ENCODE results near the gene LRRC75A. TPM values are rescaled to one million over a fixed set of nuclear protein-coding genes. Genes with fewer than 3 reads are reported as not detected.

LRRC75A gene
- total RNA-seq, 1 donor from 2014 or later: 1.8 TPM

- no peak for DNase-seq (ENCODE audit: extremely low spot score, unreplicated experiment)
- Mint-ChIP-seq H3K4me1 (ENCODE audit: unreplicated experiment) (peaks cover 21% of the 10 kb centered on the region), H3K27ac (ENCODE audit: unreplicated experiment) (no peak overlapping the region), H3K4me3 (ENCODE audit: unreplicated experiment) (no peak overlapping the region), H3K27me3 (ENCODE audit: unreplicated experiment) (no peaks in the 10 kb centered on the region), H3K36me3 (ENCODE audit: unreplicated experiment) (no peaks in the 10 kb centered on the region), H3K9me3 (ENCODE audit: unreplicated experiment) (no peaks in the 10 kb centered on the region)
- no peak for TF ChIP-seq CTCF (IDR thresholded peaks at IDR 0.05)
Measured at GRCh38 chr17:16477666-16478065, 14.3 kb downstream of the LRRC75A start.

- H3K4me3 Mint-ChIP-seq (ENCODE audit: unreplicated experiment): no peak overlapping the region
- H3K36me3 Mint-ChIP-seq (ENCODE audit: unreplicated experiment): no peaks in the 10 kb centered on the region
- no peak for DNase-seq (ENCODE audit: extremely low spot score, unreplicated experiment)
- peak overlapping the region; percentile 61 for H3K27ac Mint-ChIP-seq (ENCODE audit: unreplicated experiment)
- no peaks in the 10 kb centered on the region for H3K9me3 Mint-ChIP-seq (ENCODE audit: unreplicated experiment)
- H3K27me3 Mint-ChIP-seq (ENCODE audit: unreplicated experiment): no peaks in the 10 kb centered on the region
- no peak for TF ChIP-seq CTCF (IDR thresholded peaks at IDR 0.05)
- H3K4me1 Mint-ChIP-seq (ENCODE audit: unreplicated experiment): peaks cover 21% of the 10 kb centered on the region
Measured at GRCh38 chr17:16477255-16477654, 14.7 kb downstream of the LRRC75A start.

GRCh38 chr17:16475179-16475704 is 16.8 kb downstream of the LRRC75A start:
- Mint-ChIP-seq H3K9me3 (ENCODE audit: unreplicated experiment) (no peaks in the 10 kb centered on the region), H3K27ac (ENCODE audit: unreplicated experiment) (no peak overlapping the region), H3K4me1 (ENCODE audit: unreplicated experiment) (peaks cover 21% of the 10 kb centered on the region), H3K4me3 (ENCODE audit: unreplicated experiment) (no peak overlapping the region), H3K36me3 (ENCODE audit: unreplicated experiment) (no peaks in the 10 kb centered on the region), H3K27me3 (ENCODE audit: unreplicated experiment) (no peaks in the 10 kb centered on the region)
- TF ChIP-seq CTCF (IDR thresholded peaks at IDR 0.05): no peak
- no peak for DNase-seq (ENCODE audit: extremely low spot score, unreplicated experiment)

GRCh38 chr17:16474012-16474725 is 17.8 kb downstream of the LRRC75A start:
- Mint-ChIP-seq H3K36me3 (ENCODE audit: unreplicated experiment) (peaks cover 1% of the 10 kb centered on the region), H3K4me3 (ENCODE audit: unreplicated experiment) (no peak overlapping the region), H3K9me3 (ENCODE audit: unreplicated experiment) (no peaks in the 10 kb centered on the region)

More at GRCh38 chr17:16474012-16474725, 17.8 kb downstream of the LRRC75A start:
- TF ChIP-seq CTCF (IDR thresholded peaks at IDR 0.05): no peak
- Mint-ChIP-seq H3K27ac (ENCODE audit: unreplicated experiment) (no peak overlapping the region), H3K4me1 (ENCODE audit: unreplicated experiment) (peaks cover 21% of the 10 kb centered on the region), H3K27me3 (ENCODE audit: unreplicated experiment) (no peaks in the 10 kb centered on the region)
- no peak for DNase-seq (ENCODE audit: extremely low spot score, unreplicated experiment)
